Measurements from ENCODE around the gene DNASE1L2.

DNASE1L2 gene

DNA sequence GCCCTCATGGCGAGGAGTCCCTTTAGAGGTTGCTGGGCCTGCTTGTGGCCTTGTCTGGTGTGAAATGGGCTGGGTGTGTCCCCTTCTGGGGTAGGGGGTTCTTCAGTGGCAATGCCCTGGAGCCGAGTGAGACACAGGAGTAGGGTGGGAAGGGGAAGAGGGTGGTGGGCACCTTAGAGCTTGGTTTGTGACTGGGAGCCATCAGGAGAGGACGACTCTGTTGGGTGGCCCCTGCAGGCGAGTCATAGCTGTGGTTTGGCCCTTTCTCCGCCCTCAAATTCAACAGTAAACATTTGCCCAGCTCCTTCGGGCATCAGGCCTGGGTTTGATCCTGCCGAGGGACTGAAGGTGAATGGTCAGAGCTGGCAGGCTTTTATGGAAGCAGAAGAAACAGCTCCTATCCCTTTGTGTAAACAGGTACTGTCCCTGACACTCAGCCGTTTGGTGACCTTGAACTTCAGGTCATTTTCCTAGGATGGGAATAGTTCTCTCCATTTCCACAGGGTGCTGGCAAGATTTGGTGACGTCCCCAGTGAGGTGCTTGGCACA, 9.9 kb upstream of the DNASE1L2 start:
- DNase-seq (ENCODE audit: low read depth), result no peak
- H3K4me3 ChIP-seq (ENCODE audit: low read depth, low read length), result peak overlapping the region; percentile 11
- no peak for TF ChIP-seq CTCF (IDR thresholded peaks at IDR 0.05; ENCODE audit: low read depth, low read length)
- no peak for TF ChIP-seq MAX (IDR thresholded peaks at IDR 0.05; ENCODE audit: low read depth, low read length)
- no peak for TF ChIP-seq MYC (IDR thresholded peaks at IDR 0.05; ENCODE audit: low read depth, low read length)
- TF ChIP-seq POLR2A (IDR thresholded peaks at IDR 0.05; ENCODE audit: extremely low read depth, insufficient read length), result no peak

GRCh38 chr16:2226918-2227317, 9.3 kb upstream of the DNASE1L2 start:
- TF ChIP-seq CTCF (IDR thresholded peaks at IDR 0.05; ENCODE audit: low read depth, low read length), result no peak
- no peak for TF ChIP-seq POLR2A (IDR thresholded peaks at IDR 0.05; ENCODE audit: extremely low read depth, insufficient read length)
- no peak for TF ChIP-seq MAX (IDR thresholded peaks at IDR 0.05; ENCODE audit: low read depth, low read length)
- no peak for TF ChIP-seq MYC (IDR thresholded peaks at IDR 0.05; ENCODE audit: low read depth, low read length)
- H3K4me3 ChIP-seq (ENCODE audit: low read depth, low read length), result no peak overlapping the region
- no peak for DNase-seq (ENCODE audit: low read depth)

DNA sequence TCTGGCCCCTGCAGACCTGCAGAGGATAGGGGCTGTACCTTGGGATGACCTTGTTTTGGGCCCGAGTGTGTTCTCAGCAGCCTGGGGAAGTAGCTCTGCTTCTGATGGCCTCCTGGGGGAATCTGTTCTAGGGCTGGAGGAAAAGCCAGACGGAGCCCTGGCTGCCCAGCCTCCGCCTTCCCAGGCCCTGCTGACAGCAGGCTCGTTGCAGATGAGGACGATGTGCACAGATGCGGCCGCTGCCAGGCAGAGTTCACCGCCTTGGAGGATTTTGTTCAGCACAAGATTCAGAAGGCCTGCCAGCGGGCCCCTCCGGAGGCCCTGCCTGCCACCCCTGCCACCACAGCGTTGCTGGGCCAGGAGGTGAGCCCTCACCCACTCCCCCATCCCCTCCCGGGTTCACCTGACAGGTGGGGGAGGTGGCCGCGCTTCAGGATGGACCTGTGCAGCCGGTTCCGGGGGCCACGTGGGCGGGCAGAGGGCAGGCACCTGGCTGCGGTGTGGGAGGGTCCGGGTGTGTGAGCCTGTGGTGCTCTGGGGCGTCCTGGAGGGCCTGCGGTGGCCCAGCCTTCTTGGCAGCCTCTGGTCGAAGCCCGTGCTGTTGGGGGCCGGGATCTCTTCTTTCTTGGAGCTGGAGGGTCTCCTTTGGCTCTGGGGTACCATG, 8.0 kb upstream of the DNASE1L2 start:
- no peak for TF ChIP-seq MYC (IDR thresholded peaks at IDR 0.05; ENCODE audit: low read depth, low read length)
- TF ChIP-seq POLR2A (IDR thresholded peaks at IDR 0.05; ENCODE audit: extremely low read depth, insufficient read length), result no peak
- no peak for TF ChIP-seq CTCF (IDR thresholded peaks at IDR 0.05; ENCODE audit: low read depth, low read length)
- no peak for TF ChIP-seq MAX (IDR thresholded peaks at IDR 0.05; ENCODE audit: low read depth, low read length)
- no peak for DNase-seq (ENCODE audit: low read depth)
- H3K4me3 ChIP-seq (ENCODE audit: low read depth, low read length), result no peak overlapping the region

- no peak for DNase-seq (ENCODE audit: low read depth)
- H3K4me3 ChIP-seq (ENCODE audit: low read depth, low read length), result no peak overlapping the region
- TF ChIP-seq MAX (IDR thresholded peaks at IDR 0.05; ENCODE audit: low read depth, low read length) (no peak), POLR2A (IDR thresholded peaks at IDR 0.05; ENCODE audit: extremely low read depth, insufficient read length) (no peak), CTCF (IDR thresholded peaks at IDR 0.05; ENCODE audit: low read depth, low read length) (no peak), MYC (IDR thresholded peaks at IDR 0.05; ENCODE audit: low read depth, low read length) (no peak)
Observed at GRCh38 chr16:2229091-2229490, 7.2 kb upstream of the DNASE1L2 start.

GRCh38 chr16:2229632-2230250, 6.5 kb upstream of the DNASE1L2 start:
- TF ChIP-seq MYC (IDR thresholded peaks at IDR 0.05; ENCODE audit: low read depth, low read length), result no peak
- no peak for TF ChIP-seq MAX (IDR thresholded peaks at IDR 0.05; ENCODE audit: low read depth, low read length)
- TF ChIP-seq CTCF (IDR thresholded peaks at IDR 0.05; ENCODE audit: low read depth, low read length), result no peak
- no peak for TF ChIP-seq POLR2A (IDR thresholded peaks at IDR 0.05; ENCODE audit: extremely low read depth, insufficient read length)
- no peak overlapping the region for H3K4me3 ChIP-seq (ENCODE audit: low read depth, low read length)
- no peak for DNase-seq (ENCODE audit: low read depth)

Data from NB4 (cell line).